ENCODE measurements around the gene LSS. TPM values are rescaled to one million over a fixed set of nuclear protein-coding genes. Genes with fewer than 3 reads are reported as not detected.
A peak's percentile ranks its signal among the peaks of the same experiment; 100 is the strongest.

The LSS gene
- total and polyA plus RNA-seq, 2 of the 8 experiments (the other 6 are each of a cell fraction or from before 2014, with no cell fraction given): 96.1 to 123 TPM

DNA sequence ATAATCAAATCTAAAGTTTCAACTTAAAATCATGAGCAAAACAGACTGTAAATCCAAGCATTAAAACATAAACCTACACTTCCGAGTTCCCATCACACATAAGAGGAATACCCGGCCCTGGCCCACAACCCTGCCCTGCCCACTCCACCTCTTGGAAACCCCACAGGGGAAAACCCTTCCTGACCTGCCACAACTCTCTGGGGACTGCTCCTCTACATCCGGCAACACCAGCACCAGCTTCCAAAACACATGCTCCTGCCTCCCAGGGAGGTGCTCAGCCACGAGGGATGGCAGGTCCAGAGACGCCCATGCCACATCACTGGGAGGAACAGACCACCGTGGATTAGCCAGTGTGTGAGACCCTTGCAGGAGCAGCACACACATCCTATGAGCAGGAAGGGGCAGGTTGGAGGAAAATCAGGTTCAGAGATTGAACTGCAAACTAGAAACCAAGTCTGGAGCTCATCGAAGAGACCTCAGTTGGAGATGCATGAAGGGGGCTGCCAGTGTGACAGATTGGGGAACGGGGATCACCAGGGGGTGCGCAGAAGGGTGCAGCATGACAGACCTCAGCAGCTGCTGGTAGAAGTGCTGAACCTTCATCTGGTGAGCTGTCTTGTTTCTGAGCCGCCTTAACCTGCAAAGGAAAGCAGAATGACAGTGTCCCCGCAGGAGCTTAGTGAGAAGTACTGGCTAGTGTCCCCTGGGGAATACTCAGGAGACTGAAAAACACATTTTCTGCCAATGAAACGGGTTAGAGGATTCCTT, 25.8 kb upstream of the LSS start:
- DNase-seq (ENCODE audit: low read depth in 1 of 2, low spot score in 2 of 2) (no peak), FAIRE-seq (no peak)
- Histone ChIP-seq H2AFZ (ENCODE audit: low read length) (no peak overlapping the region), H2BK20ac (ENCODE audit: low read length) (no peak overlapping the region), H4K91ac (replicated peaks; ENCODE audit: insufficient read length, low read length) (no peak overlapping the region), H3K18ac (ENCODE audit: extremely low read depth, low read length) (no peak overlapping the region), H3K36me3 (ENCODE audit: control insufficient read depth in 2 of 4, insufficient read depth in 4 of 4, low read length in 3 of 4) (peaks cover 22 to 93% (median 64%) of the 10 kb centered on the region in 4 experiments), H3K4ac (replicated peaks; ENCODE audit: insufficient read length, low read depth, low read length) (no peak overlapping the region), H3K9ac (replicated peaks in 1 of 4; ENCODE audit: extremely low read depth in 1 of 4, low read depth in 3 of 4, low read length in 3 of 4) (no peak overlapping the region), H3K27me3 (replicated peaks in 1 of 4; ENCODE audit: control insufficient read depth in 3 of 4, extremely low read depth in 1 of 4, insufficient read depth in 3 of 4, low read length in 3 of 4) (no peaks in the 10 kb centered on the region), H3K4me2 (ENCODE audit: insufficient read depth in 1 of 2, low read depth in 2 of 2, low read length in 2 of 2) (no peak overlapping the region), H2AK5ac (ENCODE audit: low read depth, low read length) (no peak overlapping the region), H4K5ac (ENCODE audit: insufficient read length, low read depth, low read length) (no peak overlapping the region), H2BK12ac (ENCODE audit: low read depth, low read length) (no peak overlapping the region), H2BK15ac (ENCODE audit: low read length) (no peak overlapping the region), H3K23me2 (ENCODE audit: low read depth, low read length) (no peaks in the 10 kb centered on the region), H3K27ac (ENCODE audit: low read depth, low read length) (0 out of 2 replicates have a peak overlapping the region, but pooled peaks have one; percentile 12), H3K79me2 (ENCODE audit: control insufficient read depth in 1 of 2, insufficient read depth in 2 of 2, low read length in 2 of 2) (no peaks in the 10 kb centered on the region), H4K8ac (ENCODE audit: extremely low read depth, insufficient read depth, low read length) (no peak overlapping the region; the same call in 1 of the 2 replicates), H3K56ac (replicated peaks; ENCODE audit: insufficient read length, low read depth, low read length) (no peak overlapping the region), H2BK120ac (replicated peaks; ENCODE audit: low read depth, low read length) (no peak overlapping the region), H4K20me1 (replicated peaks in 1 of 2; ENCODE audit: control insufficient read depth in 1 of 2, insufficient read depth in 2 of 2, low read length in 2 of 2) (peaks cover 5 to 9% of the 10 kb centered on the region in 2 experiments), H3K23ac (ENCODE audit: insufficient read length) (no peak overlapping the region), H3K79me1 (ENCODE audit: low read depth, low read length) (no peaks in the 10 kb centered on the region), H3K14ac (ENCODE audit: insufficient read length) (no peak overlapping the region), H3K4me3 (ENCODE audit: extremely low read depth in 1 of 4, insufficient read depth in 2 of 4, low read depth in 3 of 4, low read length in 4 of 4) (no peak overlapping the region), H2BK5ac (ENCODE audit: low read depth, low read length) (no peak overlapping the region), H3K4me1 (replicated peaks in 1 of 4; ENCODE audit: control insufficient read depth in 3 of 4, insufficient read depth in 4 of 4, low read length in 3 of 4) (no peaks in the 10 kb centered on the region), H3K9me3 (ENCODE audit: insufficient read depth in 2 of 2, low read depth in 1 of 2, low read length in 1 of 2) (no peaks in the 10 kb centered on the region)
- ChIA-PET CTCF (ENCODE audit: partially characterized antibody) (interaction anchor here (1.0 to 2.0 kb wide), 4 partner anchors 13 to 107 kb away, joined by 3 to 5 read pairs (median 4); no protein-coding TSS in a partner anchor), POLR2A (ENCODE audit: partially characterized antibody) (interaction anchor here (0.8 to 1.6 kb wide), 4 partner anchors 10 to 24 kb away, joined by 3 to 4 read pairs (median 3); no protein-coding TSS in a partner anchor)
- 89% methylated on average over 12 of the region's 12 CpGs; no CpG with 5 or more reads in 1 of the 2 experiments for WGBS, 2 experiments (ENCODE audit: extremely low coverage in 1 of 2, insufficient coverage in 1 of 2, insufficient read length in 1 of 2, insufficient replicate concordance in 2 of 2, low coverage in 1 of 2, low lambda C conversion rate in 2 of 2, missing lambda C conversion rate in 1 of 2)
- TF ChIP-seq MAFK (IDR thresholded peaks at IDR 0.05; ENCODE audit: low read depth, low read length): no peak
- no peak for TF ChIP-seq SRF (IDR thresholded peaks at IDR 0.05; ENCODE audit: low read depth, low read length)
- TF ChIP-seq POU5F1 (IDR thresholded peaks at IDR 0.05; ENCODE audit: low read depth, low read length): no peak
- no peak for TF ChIP-seq CEBPB (IDR thresholded peaks at IDR 0.05; ENCODE audit: low read depth, low read length)
- no peak for TF ChIP-seq CHD1 (IDR thresholded peaks at IDR 0.05; ENCODE audit: low read depth, low read length)
- no peak for TF ChIP-seq ATF2 (IDR thresholded peaks at IDR 0.05; ENCODE audit: low read length)
- TF ChIP-seq JUND (IDR thresholded peaks at IDR 0.05; ENCODE audit: low read length): no peak
- TF ChIP-seq CREB1 (IDR thresholded peaks at IDR 0.05): no peak
- no peak for TF ChIP-seq GTF2F1 (IDR thresholded peaks at IDR 0.05; ENCODE audit: borderline replicate concordance, low read depth, low read length)
- no peak for TF ChIP-seq TAF1 (IDR thresholded peaks at IDR 0.05; ENCODE audit: low read depth, low read length)
- no peak for TF ChIP-seq FOSL1 (IDR thresholded peaks at IDR 0.05; ENCODE audit: insufficient read depth, low read depth, low read length)

All from H1 (cell line).